Measurements from ENCODE around the gene PTAFR. TPM values are rescaled to one million over a fixed set of nuclear protein-coding genes. Genes with fewer than 3 reads are reported as not detected.

The PTAFR gene
- total RNA-seq, 1 donor from 2014 or later: 0.19 TPM

GRCh38 chr1:28173151-28173979 lies 3.1 kb downstream of the PTAFR start:
- Mint-ChIP-seq H3K4me3 (ENCODE audit: low read depth) (no peak overlapping the region), H3K27me3 (peaks cover 10% of the 10 kb centered on the region), H3K36me3 (ENCODE audit: insufficient read depth) (no peaks in the 10 kb centered on the region), H3K9me3 (ENCODE audit: low read depth) (no peaks in the 10 kb centered on the region), H3K4me1 (ENCODE audit: low read depth) (peaks cover 9% of the 10 kb centered on the region), H3K27ac (no peak overlapping the region)
- no peak for DNase-seq (ENCODE audit: low spot score, unreplicated experiment)
- no peak for TF ChIP-seq CTCF (IDR thresholded peaks at IDR 0.05; ENCODE audit: unreplicated experiment)

- DNase-seq (ENCODE audit: low spot score, unreplicated experiment): no peak
- no peaks in the 10 kb centered on the region for H3K36me3 Mint-ChIP-seq (ENCODE audit: insufficient read depth)
- H3K4me1 Mint-ChIP-seq (ENCODE audit: low read depth): peaks cover 9% of the 10 kb centered on the region
- no peak for TF ChIP-seq CTCF (IDR thresholded peaks at IDR 0.05; ENCODE audit: unreplicated experiment)
- H3K27ac Mint-ChIP-seq: no peak overlapping the region
- H3K9me3 Mint-ChIP-seq (ENCODE audit: low read depth): no peaks in the 10 kb centered on the region
- no peak overlapping the region for H3K4me3 Mint-ChIP-seq (ENCODE audit: low read depth)
- peaks cover 10% of the 10 kb centered on the region for H3K27me3 Mint-ChIP-seq
These were observed 3.8 kb downstream of the PTAFR start for GRCh38 chr1:28172713-28173150.

DNA sequence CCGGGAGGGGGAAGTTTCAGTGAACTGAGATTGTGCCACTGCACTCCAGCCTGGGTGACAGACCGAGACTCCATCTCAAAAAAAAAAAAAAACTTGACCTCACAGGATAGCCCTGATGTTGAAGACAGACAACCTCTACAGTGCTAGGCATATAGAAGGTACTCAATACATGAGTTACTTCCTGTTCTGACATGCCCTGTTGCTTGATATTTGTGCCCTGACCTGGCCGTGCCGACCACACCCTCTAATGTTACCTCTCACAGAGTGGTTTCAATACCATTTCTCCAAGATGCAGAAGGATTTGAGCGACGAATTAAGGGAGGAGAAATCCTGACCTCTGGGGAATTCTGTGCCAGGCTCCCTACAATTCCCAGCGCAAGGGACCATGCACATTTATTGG lies 5.2 kb downstream of the PTAFR start:
- H3K4me3 Mint-ChIP-seq (ENCODE audit: low read depth): no peak overlapping the region
- H3K27ac Mint-ChIP-seq: peak overlapping the region; percentile 11
- no peak for DNase-seq (ENCODE audit: low spot score, unreplicated experiment)
- no peaks in the 10 kb centered on the region for H3K36me3 Mint-ChIP-seq (ENCODE audit: insufficient read depth)
- H3K27me3 Mint-ChIP-seq: no peaks in the 10 kb centered on the region
- peaks cover 9% of the 10 kb centered on the region for H3K4me1 Mint-ChIP-seq (ENCODE audit: low read depth)
- H3K9me3 Mint-ChIP-seq (ENCODE audit: low read depth): no peaks in the 10 kb centered on the region
- TF ChIP-seq CTCF (IDR thresholded peaks at IDR 0.05; ENCODE audit: unreplicated experiment): no peak

GRCh38 chr1:28170001-28170596 lies 6.4 kb downstream of the PTAFR start:
- no peak for TF ChIP-seq CTCF (IDR thresholded peaks at IDR 0.05; ENCODE audit: unreplicated experiment)
- no peaks in the 10 kb centered on the region for H3K27me3 Mint-ChIP-seq

GRCh38 chr1:28163496-28164161 lies 12.9 kb downstream of the PTAFR start:
- TF ChIP-seq CTCF (IDR thresholded peaks at IDR 0.05; ENCODE audit: unreplicated experiment): no peak
- H3K27ac Mint-ChIP-seq: peak overlapping the region; percentile 69
- no peak overlapping the region for H3K4me3 Mint-ChIP-seq (ENCODE audit: low read depth)

More at GRCh38 chr1:28170001-28170596, 6.4 kb downstream of the PTAFR start:
- no peak overlapping the region for H3K4me3 Mint-ChIP-seq (ENCODE audit: low read depth)
- peaks cover 9% of the 10 kb centered on the region for H3K4me1 Mint-ChIP-seq (ENCODE audit: low read depth)
- no peak overlapping the region for H3K27ac Mint-ChIP-seq
- DNase-seq (ENCODE audit: low spot score, unreplicated experiment): no peak
- H3K36me3 Mint-ChIP-seq (ENCODE audit: insufficient read depth): no peaks in the 10 kb centered on the region
- H3K9me3 Mint-ChIP-seq (ENCODE audit: low read depth): peaks cover 4% of the 10 kb centered on the region

More at GRCh38 chr1:28163496-28164161, 12.9 kb downstream of the PTAFR start:
- Mint-ChIP-seq H3K9me3 (ENCODE audit: low read depth) (peaks cover 4% of the 10 kb centered on the region), H3K4me1 (ENCODE audit: low read depth) (peaks cover 6% of the 10 kb centered on the region), H3K27me3 (no peaks in the 10 kb centered on the region), H3K36me3 (ENCODE audit: insufficient read depth) (no peaks in the 10 kb centered on the region)
- no peak for DNase-seq (ENCODE audit: low spot score, unreplicated experiment)
